Endothelial cell of umbilical vein (primary cell): Measurements from ENCODE around the gene SCGB1A1. TPM values are rescaled to one million over a fixed set of nuclear protein-coding genes. Genes with fewer than 3 reads are reported as not detected.

Experiments used
- BruUV-seq: library from RNA; stranded (reverse); fragments of 400-500 nt; replicated peaks from 2 replicates; lab custom pipeline; 2021; lab: Mats Ljungman, UMichigan
- CTCF ChIA-PET: fragments of 300-600, 350-600 bp; sonication (Branson Sonifier 250); formaldehyde crosslinking; loops from one replicate; lab custom pipeline; 2021; ENCODE audit warnings: antibody characterized with exemption, inconsistent platforms; lab: Charles Lee
- POLR2A ChIA-PET: fragments of 300-600, 350-600 bp; sonication (Branson Sonifier 250); formaldehyde crosslinking; loops from one replicate; lab custom pipeline; 2021; ENCODE audit warnings: antibody characterized with exemption, inconsistent platforms; lab: Charles Lee
- DNase-seq: peaks from one replicate; pipeline ENCODE4 v3.0.0-alpha.2; 2011; ENCODE audit warnings: low read depth, low spot score
- FAIRE-seq: peaks from 2 replicates; lab custom pipeline; 2011; peaks lifted over from hg19 to GRCh38; lab: Jason Lieb, UNC
- H2AFZ ChIP-seq: 2 replicates; pipeline ENCODE4 v1.6.0; 2012; ENCODE audit warnings: low read depth, low read length, control low read depth, inconsistent platforms
- H3K27ac ChIP-seq: 2 replicates; pipeline ENCODE4 v1.5.1; 2011; ENCODE audit warnings: low read depth, mild to moderate bottlenecking, control low read depth, low read length, moderate library complexity; ENCODE audit not compliant: insufficient read depth
- H3K27me3 ChIP-seq, 2 experiments: 2 replicates each; pipeline versions ENCODE4 v1.6.0 to v1.6.1; 2011; ENCODE audit warnings: low read length in 2 of 2, mixed read lengths in 1 of 2; ENCODE audit not compliant: control insufficient read depth in 2 of 2, insufficient read depth in 2 of 2
- H3K36me3 ChIP-seq, 2 experiments: 2 replicates in 1 of 2; 3 replicates in 1 of 2; pipeline ENCODE4 v1.5.1; 2011; ENCODE audit warnings: low read length in 2 of 2, mild to moderate bottlenecking in 1 of 2, moderate library complexity in 1 of 2; ENCODE audit not compliant: control insufficient read depth in 2 of 2, insufficient read depth in 2 of 2; ENCODE audit errors: extremely low read depth in 1 of 2
- H3K4me1 ChIP-seq: 3 replicates; pipeline ENCODE4 v1.5.1; 2011; ENCODE audit warnings: mild to moderate bottlenecking, low read length; ENCODE audit not compliant: control insufficient read depth, insufficient read depth; ENCODE audit errors: extremely low read depth
- H3K4me2 ChIP-seq: 2 replicates; pipeline ENCODE4 v1.6.1; 2011; ENCODE audit warnings: low read length, control low read depth, mixed read lengths; ENCODE audit not compliant: insufficient read depth
- H3K4me3 ChIP-seq, 3 experiments: fragments of 200-600 bp in 1 of 3; sonication (generic), shearing (Covaris generic) in 1 of 3; replicated peaks in 1 of 3; 2 replicates each; pipeline ENCODE4 v1.5.1; 2011 to 2016; ENCODE audit warnings: control low read depth in 3 of 3, low read length in 3 of 3, mild to moderate bottlenecking in 2 of 3, inconsistent platforms in 1 of 3, low read depth in 1 of 3, moderate library complexity in 1 of 3; ENCODE audit not compliant: insufficient read depth in 1 of 3
- H3K79me2 ChIP-seq: 2 replicates; pipeline ENCODE4 v1.6.0; 2012; ENCODE audit warnings: low read length, inconsistent platforms; ENCODE audit not compliant: control insufficient read depth, insufficient read depth
- H3K9ac ChIP-seq: replicated peaks from 2 replicates; pipeline ENCODE3; 2011; ENCODE audit warnings: low read length, control low read depth; ENCODE audit not compliant: insufficient read depth; ENCODE audit errors: extremely low read depth
- H3K9me1 ChIP-seq: replicated peaks from 3 replicates; pipeline ENCODE4 v1.6.0; 2011; ENCODE audit warnings: mild to moderate bottlenecking, low read length; ENCODE audit not compliant: control insufficient read depth, insufficient read depth; ENCODE audit errors: extremely low read depth
- H3K9me3 ChIP-seq: replicated peaks from 2 replicates; pipeline ENCODE4 v1.5.1; 2012; ENCODE audit warnings: low read length, inconsistent platforms; ENCODE audit not compliant: control insufficient read depth, insufficient read depth
- H4K20me1 ChIP-seq: replicated peaks from 2 replicates; pipeline ENCODE3; 2011; ENCODE audit warnings: mild to moderate bottlenecking, low read length; ENCODE audit not compliant: control insufficient read depth, insufficient read depth; ENCODE audit errors: extremely low read depth
- MYC ChIP-seq: IDR thresholded peaks from one replicate; pipeline ENCODE4 v1.6.1; 2011; ENCODE audit warnings: mild to moderate bottlenecking, low read depth, low read length
- POLR2AphosphoS5 ChIP-seq: IDR thresholded peaks from 2 replicates; pipeline ENCODE4 v1.6.1; 2012; ENCODE audit warnings: low read depth, mild to moderate bottlenecking, control low read depth, low read length, moderate library complexity; ENCODE audit not compliant: insufficient read depth
- dilution Hi-C: fragments of 300-500 bp; cut with MboI; formaldehyde crosslinking; loops from one replicate; pipeline ENCODE4 v1.15.0; 2019; ENCODE audit warnings: low sequenced_read_pairs; ENCODE audit not compliant: extremely low pct_ligation_motif_present
- intact Hi-C: fragments of 100-400 bp; cut with micrococcal nuclease; formaldehyde crosslinking; loops from one replicate; pipeline ENCODE4 v1.10.0; 2022
- polyA plus RNA-seq, 4 experiments: library from polyadenylated mRNA; depleted of rRNA in 3 of 4; stranded (reverse) in 3 of 4; unstranded in 1 of 4; fragments of >200 nt; gene quantifications; 2 replicates each; pipeline versions ENCODE4 v1.2.1 to v1.2.3, GENCODE V29; 2011 to 2012; ENCODE audit warnings: missing spikeins in 1 of 4
- total RNA-seq: library from RNA; stranded (reverse); gene quantifications from 2 replicates; pipeline ENCODE4 v1.2.3, GENCODE V29; 2021
- TF ChIP-seq, protein P1 (sequence below), 2 donors: IDR thresholded peaks; 1 replicate in 1 of 2; 2 replicates in 1 of 2; pipeline ENCODE4 v1.5.1; 2011; ENCODE audit warnings: low read length in 2 of 2, mild to moderate bottlenecking in 2 of 2, moderate library complexity in 2 of 2, control low read depth in 1 of 2, inconsistent platforms in 1 of 2, low read depth in 1 of 2; ENCODE audit not compliant: insufficient read depth in 1 of 2; ENCODE audit errors: extremely low read depth in 1 of 2

The SCGB1A1 gene
- total and polyA plus RNA-seq, 2 donors (not counting 3 experiments of a cell fraction or from before 2014, with no cell fraction given) = not detected

GRCh38 chr11:62394825-62395538 lies 23.9 kb upstream of the SCGB1A1 start:
- ChIA-PET CTCF (interaction anchor here (0.6 to 4.7 kb wide), 64 partner anchors 8 to 1947 kb away, joined by 3 to 122 read pairs (median 5); partner anchors contain the start of genes AHNAK, B3GAT3, C11orf98 and CSKMT), POLR2A (interaction anchor here (0.8 to 1.4 kb wide), 4 partner anchors 30 to 446 kb away, joined by 3 to 4 read pairs (median 4); partner anchors contain the start of gene TUT1)
- FAIRE-seq (peak; percentile 93), DNase-seq (peak; percentile 86)
- Histone ChIP-seq H3K36me3 (no peaks in the 10 kb centered on the region), H3K9me1 (no peaks in the 10 kb centered on the region), H3K4me3 (peak overlapping the region; percentile 20 to 71 (median 38)), H3K4me1 (peaks cover 4% of the 10 kb centered on the region), H3K79me2 (no peaks in the 10 kb centered on the region), H2AFZ (peak overlapping the region; percentile 94), H3K4me2 (peak overlapping the region; percentile 86), H3K9ac (peak overlapping the region; percentile 28), H3K9me3 (no peaks in the 10 kb centered on the region), H3K27me3 (no peaks in the 10 kb centered on the region), H3K27ac (peak overlapping the region; percentile 15), H4K20me1 (no peaks in the 10 kb centered on the region)
- dilution Hi-C loops (no loop called here), intact Hi-C loops (loop anchor here (1.0 to 5.0 kb wide), 7 partner anchors 15 to 487 kb away; partner anchors contain the start of genes EML3, ROM1, SLC3A2 and STX5)
- TF ChIP-seq, protein P1, sequence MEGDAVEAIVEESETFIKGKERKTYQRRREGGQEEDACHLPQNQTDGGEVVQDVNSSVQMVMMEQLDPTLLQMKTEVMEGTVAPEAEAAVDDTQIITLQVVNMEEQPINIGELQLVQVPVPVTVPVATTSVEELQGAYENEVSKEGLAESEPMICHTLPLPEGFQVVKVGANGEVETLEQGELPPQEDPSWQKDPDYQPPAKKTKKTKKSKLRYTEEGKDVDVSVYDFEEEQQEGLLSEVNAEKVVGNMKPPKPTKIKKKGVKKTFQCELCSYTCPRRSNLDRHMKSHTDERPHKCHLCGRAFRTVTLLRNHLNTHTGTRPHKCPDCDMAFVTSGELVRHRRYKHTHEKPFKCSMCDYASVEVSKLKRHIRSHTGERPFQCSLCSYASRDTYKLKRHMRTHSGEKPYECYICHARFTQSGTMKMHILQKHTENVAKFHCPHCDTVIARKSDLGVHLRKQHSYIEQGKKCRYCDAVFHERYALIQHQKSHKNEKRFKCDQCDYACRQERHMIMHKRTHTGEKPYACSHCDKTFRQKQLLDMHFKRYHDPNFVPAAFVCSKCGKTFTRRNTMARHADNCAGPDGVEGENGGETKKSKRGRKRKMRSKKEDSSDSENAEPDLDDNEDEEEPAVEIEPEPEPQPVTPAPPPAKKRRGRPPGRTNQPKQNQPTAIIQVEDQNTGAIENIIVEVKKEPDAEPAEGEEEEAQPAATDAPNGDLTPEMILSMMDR (IDR thresholded peaks at IDR 0.05; ENCODE audit: extremely low read depth in 1 of 2, insufficient read depth in 1 of 2, low read depth in 1 of 2, low read length in 2 of 2) = peak; percentile 47 to 56
- peak; percentile 29 for TF ChIP-seq POLR2AphosphoS5
- no peak for TF ChIP-seq MYC
- no TSS peak for BruUV-seq
